HepG2 (cell line): ENCODE results near the gene RNF25. TPM values are rescaled to one million over a fixed set of nuclear protein-coding genes. Genes with fewer than 3 reads are reported as not detected.

Source experiments
- CREM ChIP-seq, 2 experiments: sonication (generic) in 1 of 2; formaldehyde crosslinking in 1 of 2; IDR thresholded peaks; 2 replicates each; pipeline versions ENCODE4 v1.4.0 to v1.6.1; 2016 to 2020; ENCODE audit warnings: antibody characterized with exemption in 1 of 2, mild to moderate bottlenecking in 1 of 2, missing genetic modification reagents in 1 of 2
- EHMT2 ChIP-seq: fragments of 200-600 bp; sonication (generic); IDR thresholded peaks from 2 replicates; pipeline ENCODE4 v1.7.0; 2017; ENCODE audit warnings: antibody characterized with exemption, low read depth, low read length, borderline replicate concordance
- NR3C1 ChIP-seq: sonication (generic); formaldehyde crosslinking; IDR thresholded peaks from 2 replicates; pipeline ENCODE4 v1.4.0; 2020; ENCODE audit warnings: missing genetic modification reagents
- PCBP1 ChIP-seq: fragments of 200-400 bp; formaldehyde crosslinking; IDR thresholded peaks from 2 replicates; pipeline ENCODE4 v1.6.1; 2017; ENCODE audit warnings: mild to moderate bottlenecking, low read depth, low read length, borderline replicate concordance
- SRSF4 ChIP-seq: fragments of 200-400 bp; formaldehyde crosslinking; IDR thresholded peaks from one replicate; pipeline ENCODE4 v1.6.1; 2018; ENCODE audit warnings: mild to moderate bottlenecking, low read depth, low read length, moderate library complexity; ENCODE audit not compliant: poor library complexity, severe bottlenecking
- TAF15 ChIP-seq: fragments of 200-400 bp; formaldehyde crosslinking; IDR thresholded peaks from one replicate; pipeline ENCODE4 v1.6.1; 2018; ENCODE audit warnings: mild to moderate bottlenecking, low read depth, low read length; ENCODE audit not compliant: poor library complexity, severe bottlenecking
- TBX2 ChIP-seq: sonication (generic); formaldehyde crosslinking; IDR thresholded peaks from 2 replicates; pipeline ENCODE4 v1.5.0; 2020; ENCODE audit warnings: missing genetic modification reagents, mild to moderate bottlenecking, borderline replicate concordance
- TOPORS ChIP-seq: sonication (generic); formaldehyde crosslinking; IDR thresholded peaks from 2 replicates; pipeline ENCODE4 v1.8.0; 2023; ENCODE audit warnings: mild to moderate bottlenecking, missing genetic modification reagents
- ZBTB1 ChIP-seq: sonication (generic); formaldehyde crosslinking; IDR thresholded peaks from 2 replicates; pipeline ENCODE4 v1.4.0; 2020; ENCODE audit warnings: missing genetic modification reagents, borderline replicate concordance
- ZNF253 ChIP-seq: sonication (generic); formaldehyde crosslinking; IDR thresholded peaks from 2 replicates; pipeline ENCODE4 v1.8.0; 2022; ENCODE audit warnings: mild to moderate bottlenecking, missing genetic modification reagents, borderline replicate concordance
- ZNF260 ChIP-seq: sonication (generic); formaldehyde crosslinking; IDR thresholded peaks from 2 replicates; pipeline ENCODE4 v1.4.0; 2020; ENCODE audit warnings: missing genetic modification reagents, low read depth, mild to moderate bottlenecking, borderline replicate concordance
- ZNF34 ChIP-seq: sonication (generic); formaldehyde crosslinking; IDR thresholded peaks from 2 replicates; pipeline ENCODE4 v1.4.0; 2020; ENCODE audit warnings: mild to moderate bottlenecking, missing genetic modification reagents, borderline replicate concordance
- ZNF468 ChIP-seq: sonication (generic); formaldehyde crosslinking; IDR thresholded peaks from 2 replicates; pipeline ENCODE4 v1.8.0; 2022; ENCODE audit warnings: mild to moderate bottlenecking, moderate library complexity, missing genetic modification reagents
- polyA plus RNA-seq, 8 experiments: library from polyadenylated mRNA; depleted of rRNA in 3 of 8; stranded (reverse) in 7 of 8; unstranded in 1 of 8; fragments of >200 nt; fragmentation: Illumina TruSeq in 4 of 8; extraction: Trizol in 4 of 8; gene quantifications; 2 replicates each; pipeline versions ENCODE4 v1.2.1 to v1.2.3, GENCODE V29; 2011 to 2016; ENCODE audit warnings: low read depth in 4 of 8, missing spikeins in 1 of 8, mixed read lengths in 1 of 8; ENCODE audit not compliant: insufficient read depth in 1 of 8
- total RNA-seq, 5 experiments: library from RNA; depleted of rRNA; stranded (reverse); fragments of >200 nt; fragmentation: Illumina TruSeq; extraction: Trizol; gene quantifications; 2 replicates each; pipeline ENCODE4 v1.2.3, GENCODE V29; 2016; ENCODE audit warnings: low read depth in 1 of 5
- TF ChIP-seq, protein P1 (sequence below): sonication (generic); formaldehyde crosslinking; IDR thresholded peaks from 2 replicates; pipeline ENCODE4 v1.4.0; 2020; ENCODE audit warnings: missing genetic modification reagents
- TF ChIP-seq, protein P2 (sequence below): IDR thresholded peaks from 2 replicates; pipeline ENCODE4 v1.6.1; 2016; ENCODE audit warnings: missing compliant biosample characterization, missing genetic modification reagents, borderline replicate concordance
- TF ChIP-seq, protein P3 (sequence below): sonication (generic); formaldehyde crosslinking; conservative IDR thresholded peaks from 2 replicates; pipeline ENCODE4 v1.4.0; 2020; ENCODE audit warnings: missing genetic modification reagents
- TF ChIP-seq, protein P4 (sequence below): sonication (generic); formaldehyde crosslinking; conservative IDR thresholded peaks from 2 replicates; pipeline ENCODE4 v1.8.0; 2022; ENCODE audit warnings: mild to moderate bottlenecking, moderate library complexity, missing genetic modification reagents

The RNF25 gene
- total and polyA plus RNA-seq, 2 of the 13 experiments (the other 11 are each of a cell fraction or from before 2014, with no cell fraction given), result 37.0 to 87.6 TPM

DNA sequence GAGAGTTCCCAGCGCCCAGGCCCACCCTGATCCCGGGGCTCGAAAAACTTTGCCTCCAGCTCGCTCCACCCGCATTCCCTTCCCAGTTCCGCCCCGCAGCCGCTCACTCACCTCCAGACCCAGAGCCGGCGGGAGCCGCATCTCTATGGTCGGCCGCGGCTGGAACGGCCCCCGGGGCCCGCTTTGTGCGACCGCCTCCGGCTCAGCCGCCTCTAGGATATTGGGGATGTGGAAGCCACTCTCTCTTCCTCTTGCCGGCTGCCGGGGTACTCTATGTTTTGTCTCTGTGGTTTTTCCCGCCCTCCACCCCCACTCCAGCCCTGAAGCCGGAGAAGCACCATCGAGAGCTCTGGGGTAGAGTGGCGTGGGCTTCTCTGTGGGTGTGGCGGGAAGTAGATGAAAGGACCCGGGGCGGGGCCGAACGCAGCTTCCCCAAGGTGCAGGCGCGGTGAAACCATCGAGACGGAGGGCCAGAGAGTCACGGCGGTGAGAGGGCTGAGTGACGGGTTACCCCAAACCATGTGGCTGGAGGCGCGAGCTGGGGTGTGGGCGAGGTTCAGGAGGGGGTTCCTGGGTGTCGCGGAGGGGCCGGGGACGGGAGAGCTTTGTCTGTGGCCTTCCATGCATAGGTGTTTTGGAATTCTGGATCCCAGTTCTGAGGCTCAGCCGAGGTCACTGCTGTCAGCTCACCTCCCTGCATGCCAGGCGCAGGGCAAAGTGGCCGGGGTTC lies 12.4 kb downstream of the RNF25 start, which contains the start of the genes BCS1L and ZNF142 (continued):
- TF ChIP-seq, protein P1, sequence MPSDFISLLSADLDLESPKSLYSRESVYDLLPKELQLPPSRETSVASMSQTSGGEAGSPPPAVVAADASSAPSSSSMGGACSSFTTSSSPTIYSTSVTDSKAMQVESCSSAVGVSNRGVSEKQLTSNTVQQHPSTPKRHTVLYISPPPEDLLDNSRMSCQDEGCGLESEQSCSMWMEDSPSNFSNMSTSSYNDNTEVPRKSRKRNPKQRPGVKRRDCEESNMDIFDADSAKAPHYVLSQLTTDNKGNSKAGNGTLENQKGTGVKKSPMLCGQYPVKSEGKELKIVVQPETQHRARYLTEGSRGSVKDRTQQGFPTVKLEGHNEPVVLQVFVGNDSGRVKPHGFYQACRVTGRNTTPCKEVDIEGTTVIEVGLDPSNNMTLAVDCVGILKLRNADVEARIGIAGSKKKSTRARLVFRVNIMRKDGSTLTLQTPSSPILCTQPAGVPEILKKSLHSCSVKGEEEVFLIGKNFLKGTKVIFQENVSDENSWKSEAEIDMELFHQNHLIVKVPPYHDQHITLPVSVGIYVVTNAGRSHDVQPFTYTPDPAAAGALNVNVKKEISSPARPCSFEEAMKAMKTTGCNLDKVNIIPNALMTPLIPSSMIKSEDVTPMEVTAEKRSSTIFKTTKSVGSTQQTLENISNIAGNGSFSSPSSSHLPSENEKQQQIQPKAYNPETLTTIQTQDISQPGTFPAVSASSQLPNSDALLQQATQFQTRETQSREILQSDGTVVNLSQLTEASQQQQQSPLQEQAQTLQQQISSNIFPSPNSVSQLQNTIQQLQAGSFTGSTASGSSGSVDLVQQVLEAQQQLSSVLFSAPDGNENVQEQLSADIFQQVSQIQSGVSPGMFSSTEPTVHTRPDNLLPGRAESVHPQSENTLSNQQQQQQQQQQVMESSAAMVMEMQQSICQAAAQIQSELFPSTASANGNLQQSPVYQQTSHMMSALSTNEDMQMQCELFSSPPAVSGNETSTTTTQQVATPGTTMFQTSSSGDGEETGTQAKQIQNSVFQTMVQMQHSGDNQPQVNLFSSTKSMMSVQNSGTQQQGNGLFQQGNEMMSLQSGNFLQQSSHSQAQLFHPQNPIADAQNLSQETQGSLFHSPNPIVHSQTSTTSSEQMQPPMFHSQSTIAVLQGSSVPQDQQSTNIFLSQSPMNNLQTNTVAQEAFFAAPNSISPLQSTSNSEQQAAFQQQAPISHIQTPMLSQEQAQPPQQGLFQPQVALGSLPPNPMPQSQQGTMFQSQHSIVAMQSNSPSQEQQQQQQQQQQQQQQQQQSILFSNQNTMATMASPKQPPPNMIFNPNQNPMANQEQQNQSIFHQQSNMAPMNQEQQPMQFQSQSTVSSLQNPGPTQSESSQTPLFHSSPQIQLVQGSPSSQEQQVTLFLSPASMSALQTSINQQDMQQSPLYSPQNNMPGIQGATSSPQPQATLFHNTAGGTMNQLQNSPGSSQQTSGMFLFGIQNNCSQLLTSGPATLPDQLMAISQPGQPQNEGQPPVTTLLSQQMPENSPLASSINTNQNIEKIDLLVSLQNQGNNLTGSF, result no peak
- TF ChIP-seq, protein P2, sequence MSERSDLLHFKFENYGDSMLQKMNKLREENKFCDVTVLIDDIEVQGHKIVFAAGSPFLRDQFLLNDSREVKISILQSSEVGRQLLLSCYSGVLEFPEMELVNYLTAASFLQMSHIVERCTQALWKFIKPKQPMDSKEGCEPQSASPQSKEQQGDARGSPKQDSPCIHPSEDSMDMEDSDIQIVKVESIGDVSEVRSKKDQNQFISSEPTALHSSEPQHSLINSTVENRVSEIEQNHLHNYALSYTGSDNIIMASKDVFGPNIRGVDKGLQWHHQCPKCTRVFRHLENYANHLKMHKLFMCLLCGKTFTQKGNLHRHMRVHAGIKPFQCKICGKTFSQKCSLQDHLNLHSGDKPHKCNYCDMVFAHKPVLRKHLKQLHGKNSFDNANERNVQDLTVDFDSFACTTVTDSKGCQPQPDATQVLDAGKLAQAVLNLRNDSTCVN (CRISPR knock-in tag), result 0 out of 2 replicates have a peak, but pooled peaks have one; percentile 51
- TF ChIP-seq ZNF468 (CRISPR knock-in tag), result no peak
- no peak for TF ChIP-seq ZNF253
- TF ChIP-seq, protein P3, sequence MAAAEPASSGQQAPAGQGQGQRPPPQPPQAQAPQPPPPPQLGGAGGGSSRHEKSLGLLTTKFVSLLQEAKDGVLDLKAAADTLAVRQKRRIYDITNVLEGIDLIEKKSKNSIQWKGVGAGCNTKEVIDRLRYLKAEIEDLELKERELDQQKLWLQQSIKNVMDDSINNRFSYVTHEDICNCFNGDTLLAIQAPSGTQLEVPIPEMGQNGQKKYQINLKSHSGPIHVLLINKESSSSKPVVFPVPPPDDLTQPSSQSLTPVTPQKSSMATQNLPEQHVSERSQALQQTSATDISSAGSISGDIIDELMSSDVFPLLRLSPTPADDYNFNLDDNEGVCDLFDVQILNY, result peak; percentile 87; the same call in 1 of the 2 replicates
- TF ChIP-seq NR3C1 (CRISPR knock-in tag), result no peak
- peak; percentile 79; the same call in 1 of the 2 replicates for TF ChIP-seq ZNF34 (CRISPR knock-in tag)
- TF ChIP-seq PCBP1, result peak; percentile 91; the same call in 1 of the 2 replicates
- TF ChIP-seq ZNF260 (CRISPR knock-in tag), result no peak
- peak; percentile 87 for TF ChIP-seq CREM (IDR thresholded peaks at IDR 0.05)
- no peak for TF ChIP-seq CREM (CRISPR knock-in tag; IDR thresholded peaks at IDR 0.05)
- no peak for TF ChIP-seq TBX2 (CRISPR knock-in tag)
- TF ChIP-seq, protein P4, sequence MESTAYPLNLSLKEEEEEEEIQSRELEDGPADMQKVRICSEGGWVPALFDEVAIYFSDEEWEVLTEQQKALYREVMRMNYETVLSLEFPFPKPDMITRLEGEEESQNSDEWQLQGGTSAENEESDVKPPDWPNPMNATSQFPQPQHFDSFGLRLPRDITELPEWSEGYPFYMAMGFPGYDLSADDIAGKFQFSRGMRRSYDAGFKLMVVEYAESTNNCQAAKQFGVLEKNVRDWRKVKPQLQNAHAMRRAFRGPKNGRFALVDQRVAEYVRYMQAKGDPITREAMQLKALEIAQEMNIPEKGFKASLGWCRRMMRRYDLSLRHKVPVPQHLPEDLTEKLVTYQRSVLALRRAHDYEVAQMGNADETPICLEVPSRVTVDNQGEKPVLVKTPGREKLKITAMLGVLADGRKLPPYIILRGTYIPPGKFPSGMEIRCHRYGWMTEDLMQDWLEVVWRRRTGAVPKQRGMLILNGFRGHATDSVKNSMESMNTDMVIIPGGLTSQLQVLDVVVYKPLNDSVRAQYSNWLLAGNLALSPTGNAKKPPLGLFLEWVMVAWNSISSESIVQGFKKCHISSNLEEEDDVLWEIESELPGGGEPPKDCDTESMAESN (CRISPR knock-in tag), result peak; percentile 26; the same call in 1 of the 2 replicates
- peak; percentile 90 for TF ChIP-seq TAF15
- no peak for TF ChIP-seq ZBTB1
- no peak for TF ChIP-seq EHMT2
- no peak for TF ChIP-seq SRSF4
- peak; percentile 70; the same call in 1 of the 2 replicates for TF ChIP-seq TOPORS (CRISPR knock-in tag)
